Gastrocnemius medialis (tissue), 4 donors: ENCODE results near the gene MYO3B.

Experiments used
- POLR2A ChIP-seq, 2 donors: fragments of 450-650 bp; IDR thresholded peaks; one replicate each; pipeline ENCODE4 v1.6.1; 2017; ENCODE audit warnings: antibody characterized with exemption in 2 of 2, mild to moderate bottlenecking in 2 of 2, moderate library complexity in 2 of 2
- TF ChIP-seq, protein P1 (sequence below), 5 experiments: fragments of 450-650 bp in 3 of 5; fragments of 200-600 bp in 2 of 5; sonication (generic) in 2 of 5; IDR thresholded peaks in 4 of 5; conservative IDR thresholded peaks in 1 of 5; 1 replicate in 4 of 5; 2 replicates in 1 of 5; pipeline ENCODE4 v1.5.1; 2016 to 2019; ENCODE audit warnings: antibody characterized with exemption in 5 of 5, mild to moderate bottlenecking in 3 of 5, moderate library complexity in 3 of 5

DNA sequence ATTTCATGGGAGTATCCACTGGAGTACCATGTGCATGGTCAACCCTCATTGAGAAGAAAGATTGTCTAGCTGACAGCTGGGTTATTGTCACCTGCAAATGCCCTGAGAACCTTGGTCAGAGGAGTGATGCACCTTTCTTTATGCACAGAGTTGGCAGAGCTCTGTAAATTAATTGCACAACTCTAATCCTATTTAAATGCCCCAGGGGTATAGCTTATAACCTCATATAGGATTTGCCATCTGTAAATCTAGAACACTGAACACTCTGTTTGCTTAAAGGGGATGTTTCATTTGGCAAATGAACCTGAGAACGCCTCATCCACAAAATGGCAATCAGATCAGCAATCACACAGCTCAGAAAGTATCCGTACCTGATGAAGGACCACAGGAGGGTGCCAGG lies 465.4 kb downstream of the MYO3B start:
- no peak for TF ChIP-seq POLR2A (IDR thresholded peaks at IDR 0.05)
- TF ChIP-seq, protein P1, sequence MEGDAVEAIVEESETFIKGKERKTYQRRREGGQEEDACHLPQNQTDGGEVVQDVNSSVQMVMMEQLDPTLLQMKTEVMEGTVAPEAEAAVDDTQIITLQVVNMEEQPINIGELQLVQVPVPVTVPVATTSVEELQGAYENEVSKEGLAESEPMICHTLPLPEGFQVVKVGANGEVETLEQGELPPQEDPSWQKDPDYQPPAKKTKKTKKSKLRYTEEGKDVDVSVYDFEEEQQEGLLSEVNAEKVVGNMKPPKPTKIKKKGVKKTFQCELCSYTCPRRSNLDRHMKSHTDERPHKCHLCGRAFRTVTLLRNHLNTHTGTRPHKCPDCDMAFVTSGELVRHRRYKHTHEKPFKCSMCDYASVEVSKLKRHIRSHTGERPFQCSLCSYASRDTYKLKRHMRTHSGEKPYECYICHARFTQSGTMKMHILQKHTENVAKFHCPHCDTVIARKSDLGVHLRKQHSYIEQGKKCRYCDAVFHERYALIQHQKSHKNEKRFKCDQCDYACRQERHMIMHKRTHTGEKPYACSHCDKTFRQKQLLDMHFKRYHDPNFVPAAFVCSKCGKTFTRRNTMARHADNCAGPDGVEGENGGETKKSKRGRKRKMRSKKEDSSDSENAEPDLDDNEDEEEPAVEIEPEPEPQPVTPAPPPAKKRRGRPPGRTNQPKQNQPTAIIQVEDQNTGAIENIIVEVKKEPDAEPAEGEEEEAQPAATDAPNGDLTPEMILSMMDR (IDR thresholded peaks at IDR 0.05 in 4 of 5, conservative IDR thresholded peaks at IDR 0.05 in 1 of 5): no peak
